GM21360 (cell line): ENCODE data around the gene PPIB.

Experiments used
- ATAC-seq: cut with Tn5 transposase; IDR thresholded peaks from one replicate; pipeline ENCODE4 v1.9.1; 2021; ENCODE audit warnings: mild to moderate bottlenecking, moderate library complexity; ENCODE audit not compliant: unreplicated experiment

Gene PPIB

GRCh38 chr15:64158363-64159134 lies 4.3 kb downstream of the PPIB start:
- no peak for ATAC-seq

- no peak for ATAC-seq
Observed at GRCh38 chr15:64157599-64158125, 5.2 kb downstream of the PPIB start.

- ATAC-seq, result no peak
Observed at GRCh38 chr15:64156652-64157331, 6.0 kb downstream of the PPIB start.

GRCh38 chr15:64155802-64156651 lies 6.8 kb downstream of the PPIB start:
- no peak for ATAC-seq

GRCh38 chr15:64153480-64154367 lies 9.1 kb downstream of the PPIB start:
- peak; percentile 53 for ATAC-seq

GRCh38 chr15:64152507-64153387 lies 10.1 kb downstream of the PPIB start:
- ATAC-seq, result peak; percentile 9

GRCh38 chr15:64151727-64152506 lies 10.9 kb downstream of the PPIB start, which contains the start of gene SNX22:
TSS of gene SNX22 (plus strand) at chr15:64151731. CDS start at chr15:64151776, 45 bp downstream.
- ATAC-seq, result peak; percentile 5

GRCh38 chr15:64149893-64150578 lies 12.8 kb downstream of the PPIB start:
- ATAC-seq, result no peak

- ATAC-seq, result no peak
Observed at GRCh38 chr15:64149424-64149823, 13.4 kb downstream of the PPIB start.

GRCh38 chr15:64148581-64148980 lies 14.2 kb downstream of the PPIB start:
- no peak for ATAC-seq

- no peak for ATAC-seq
Observed at GRCh38 chr15:64148168-64148567, 14.7 kb downstream of the PPIB start.

GRCh38 chr15:64146885-64147681 lies 15.7 kb downstream of the PPIB start:
- no peak for ATAC-seq

GRCh38 chr15:64146520-64146884 lies 16.3 kb downstream of the PPIB start:
- ATAC-seq, result no peak

GRCh38 chr15:64146041-64146440 lies 16.8 kb downstream of the PPIB start:
- no peak for ATAC-seq

GRCh38 chr15:64144565-64145281 lies 18.1 kb downstream of the PPIB start:
- no peak for ATAC-seq

GRCh38 chr15:64144192-64144564 lies 18.6 kb downstream of the PPIB start:
- ATAC-seq, result no peak
